Keratinocyte (primary cell): ENCODE measurements around the gene NPFFR1. TPM values are rescaled to one million over a fixed set of nuclear protein-coding genes. Genes with fewer than 3 reads are reported as not detected.
A peak's percentile ranks its signal among the peaks of the same experiment; 100 is the strongest.

ENCODE experiments used
- DNase-seq: peaks from one replicate; pipeline ENCODE4 v3.0.0-alpha.2; 2011; ENCODE audit warnings: low read depth, missing footprints, low spot score
- FAIRE-seq: peaks from 2 replicates; lab custom pipeline; 2011; peaks lifted over from hg19 to GRCh38; lab: Jason Lieb, UNC
- H2AFZ ChIP-seq: 2 replicates; pipeline ENCODE4 v1.6.0; 2012; ENCODE audit warnings: low read length, control low read depth, inconsistent platforms; ENCODE audit not compliant: control insufficient read depth
- H3K27ac ChIP-seq: 2 replicates; pipeline ENCODE4 v1.5.1; 2011; ENCODE audit warnings: low read length; ENCODE audit not compliant: control insufficient read depth, insufficient read depth
- H3K27me3 ChIP-seq: 3 replicates; pipeline ENCODE4 v1.6.0; 2011; ENCODE audit warnings: low read length; ENCODE audit not compliant: control insufficient read depth, insufficient read depth; ENCODE audit errors: extremely low read depth
- H3K36me3 ChIP-seq, 2 experiments: 2 replicates in 1 of 2; 3 replicates in 1 of 2; pipeline ENCODE4 v1.5.1; 2011; ENCODE audit warnings: low read length in 2 of 2, mild to moderate bottlenecking in 1 of 2; ENCODE audit not compliant: control insufficient read depth in 2 of 2, insufficient read depth in 2 of 2; ENCODE audit errors: extremely low read depth in 1 of 2
- H3K4me1 ChIP-seq: 3 replicates; pipeline ENCODE4 v1.5.1; 2011; ENCODE audit warnings: low read length; ENCODE audit not compliant: control insufficient read depth, insufficient read depth; ENCODE audit errors: extremely low read depth
- H3K4me2 ChIP-seq: 3 replicates; pipeline ENCODE4 v1.6.0; 2011; ENCODE audit warnings: low read depth, low read length; ENCODE audit not compliant: control insufficient read depth, insufficient read depth; ENCODE audit errors: extremely low read depth
- H3K4me3 ChIP-seq, 3 experiments: fragments of 200-600 bp in 1 of 3; sonication (generic) in 1 of 3; 2 replicates in 2 of 3; 3 replicates in 1 of 3; pipeline ENCODE4 v1.5.1; 2011 to 2016; ENCODE audit warnings: low read length in 3 of 3, mild to moderate bottlenecking in 3 of 3, control low read depth in 2 of 3, inconsistent platforms in 1 of 3, low read depth in 1 of 3, mixed read lengths in 1 of 3, mixed run types in 1 of 3, moderate library complexity in 1 of 3; ENCODE audit not compliant: control insufficient read depth in 2 of 3, insufficient read depth in 2 of 3; ENCODE audit errors: extremely low read depth in 1 of 3
- H3K79me2 ChIP-seq: 2 replicates; pipeline ENCODE4 v1.6.0; 2012; ENCODE audit warnings: low read length; ENCODE audit not compliant: control insufficient read depth, insufficient read depth
- H3K9ac ChIP-seq: 3 replicates; pipeline ENCODE4 v1.6.0; 2011; ENCODE audit warnings: low read length; ENCODE audit not compliant: control insufficient read depth, insufficient read depth; ENCODE audit errors: extremely low read depth
- H3K9me1 ChIP-seq: 3 replicates; pipeline ENCODE4 v1.6.0; 2011; ENCODE audit warnings: low read length; ENCODE audit not compliant: control insufficient read depth, insufficient read depth; ENCODE audit errors: extremely low read depth
- H3K9me3 ChIP-seq: 2 replicates; pipeline ENCODE4 v1.5.1; 2012; ENCODE audit warnings: low read depth, low read length; ENCODE audit not compliant: control insufficient read depth
- H4K20me1 ChIP-seq: 3 replicates; pipeline ENCODE4 v1.6.0; 2011; ENCODE audit warnings: low read length; ENCODE audit not compliant: control insufficient read depth, insufficient read depth; ENCODE audit errors: extremely low read depth
- EZH2 ChIP-seq: IDR thresholded peaks from one replicate; pipeline ENCODE4 v1.6.1; 2012; ENCODE audit warnings: inconsistent platforms, mild to moderate bottlenecking, low read length, moderate library complexity
- dilution Hi-C: fragments of 300-500 bp; cut with MboI; formaldehyde crosslinking; loops from one replicate; pipeline ENCODE4 v1.7.0; 2020; ENCODE audit warnings: low sequenced_read_pairs; ENCODE audit not compliant: extremely low pct_ligation_motif_present
- polyA plus RNA-seq, 5 experiments: library from polyadenylated mRNA; depleted of rRNA in 3 of 5; stranded (reverse) in 3 of 5; stranded (forward) in 1 of 5; unstranded in 1 of 5; fragments of >200 nt; gene quantifications; 1 replicate in 1 of 5; 2 replicates in 3 of 5; 3 replicates in 1 of 5; pipeline versions ENCODE4 v1.2.1 to v1.2.3, GENCODE V29; 2011 to 2012; ENCODE audit warnings: missing spikeins in 2 of 5, low read depth in 1 of 5, low replicate concordance in 1 of 5
- TF ChIP-seq, protein P1 (sequence below), 3 experiments: IDR thresholded peaks in 1 of 3; conservative IDR thresholded peaks in 1 of 3; optimal IDR thresholded peaks in 1 of 3; 2 replicates in 2 of 3; 3 replicates in 1 of 3; pipeline versions ENCODE3 to v1.5.1; 2011; ENCODE audit warnings: low read length in 3 of 3, mild to moderate bottlenecking in 3 of 3, moderate library complexity in 2 of 3, control low read depth in 1 of 3, inconsistent platforms in 1 of 3; ENCODE audit not compliant: insufficient read depth in 2 of 3; ENCODE audit errors: extremely low read depth in 1 of 3

Gene NPFFR1
- polyA plus RNA-seq, 1 donor (not counting 4 experiments of a cell fraction or from before 2014, with no cell fraction given), result not detected

DNA sequence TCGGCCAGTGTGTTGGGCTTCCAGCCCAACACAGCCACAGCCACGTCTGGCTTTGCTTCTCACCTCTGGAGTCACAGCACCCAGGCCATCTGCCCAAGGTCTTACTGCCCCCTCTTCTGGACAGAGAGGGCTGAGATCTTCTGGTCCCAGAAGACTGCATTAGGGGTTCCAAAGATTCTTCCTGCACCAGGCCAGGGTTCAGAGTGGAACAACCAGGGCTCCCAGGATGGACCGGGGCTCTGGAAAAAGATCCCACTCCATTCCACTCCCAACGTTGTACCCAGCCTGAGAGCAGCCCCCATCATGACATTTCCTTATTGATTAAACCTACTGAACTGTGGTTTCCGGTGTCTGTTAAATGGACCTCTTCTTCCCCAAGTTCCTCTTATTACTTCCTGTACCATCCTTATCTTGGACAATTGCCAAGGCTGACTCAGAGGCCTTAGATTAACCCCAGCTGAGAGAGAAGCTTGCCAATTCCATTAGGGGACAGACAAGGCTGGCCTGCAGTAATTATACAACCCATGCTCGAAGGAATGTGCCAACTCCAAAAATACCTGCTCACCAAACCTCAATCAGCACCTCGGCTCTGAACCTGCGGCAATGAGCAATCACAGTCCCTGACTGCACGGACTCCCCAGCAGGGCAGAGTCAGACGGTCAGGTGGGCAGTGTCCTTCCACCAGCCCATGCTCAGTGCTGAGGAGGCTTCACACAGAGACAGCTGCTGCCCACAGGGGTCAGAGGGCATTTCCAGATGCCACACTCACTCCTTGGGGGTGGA, 47.9 kb upstream of the NPFFR1 start:
- dilution Hi-C loops, result no loop called here
- Histone ChIP-seq H3K36me3 (no peaks in the 10 kb centered on the region), H3K27me3 (no peaks in the 10 kb centered on the region), H3K4me3 (no peak overlapping the region), H3K9ac (no peak overlapping the region), H3K4me2 (peak overlapping the region; percentile 31), H3K79me2 (no peaks in the 10 kb centered on the region), H3K9me3 (no peaks in the 10 kb centered on the region), H3K27ac (no peak overlapping the region), H3K4me1 (peaks cover 12% of the 10 kb centered on the region), H2AFZ (no peak overlapping the region), H4K20me1 (no peaks in the 10 kb centered on the region), H3K9me1 (no peaks in the 10 kb centered on the region)
- peak; percentile 79 for FAIRE-seq
- TF ChIP-seq, protein P1, sequence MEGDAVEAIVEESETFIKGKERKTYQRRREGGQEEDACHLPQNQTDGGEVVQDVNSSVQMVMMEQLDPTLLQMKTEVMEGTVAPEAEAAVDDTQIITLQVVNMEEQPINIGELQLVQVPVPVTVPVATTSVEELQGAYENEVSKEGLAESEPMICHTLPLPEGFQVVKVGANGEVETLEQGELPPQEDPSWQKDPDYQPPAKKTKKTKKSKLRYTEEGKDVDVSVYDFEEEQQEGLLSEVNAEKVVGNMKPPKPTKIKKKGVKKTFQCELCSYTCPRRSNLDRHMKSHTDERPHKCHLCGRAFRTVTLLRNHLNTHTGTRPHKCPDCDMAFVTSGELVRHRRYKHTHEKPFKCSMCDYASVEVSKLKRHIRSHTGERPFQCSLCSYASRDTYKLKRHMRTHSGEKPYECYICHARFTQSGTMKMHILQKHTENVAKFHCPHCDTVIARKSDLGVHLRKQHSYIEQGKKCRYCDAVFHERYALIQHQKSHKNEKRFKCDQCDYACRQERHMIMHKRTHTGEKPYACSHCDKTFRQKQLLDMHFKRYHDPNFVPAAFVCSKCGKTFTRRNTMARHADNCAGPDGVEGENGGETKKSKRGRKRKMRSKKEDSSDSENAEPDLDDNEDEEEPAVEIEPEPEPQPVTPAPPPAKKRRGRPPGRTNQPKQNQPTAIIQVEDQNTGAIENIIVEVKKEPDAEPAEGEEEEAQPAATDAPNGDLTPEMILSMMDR (optimal IDR thresholded peaks at IDR 0.05 in 1 of 3, IDR thresholded peaks at IDR 0.05 in 1 of 3, conservative IDR thresholded peaks at IDR 0.05 in 1 of 3; ENCODE audit: extremely low read depth in 1 of 3, insufficient read depth in 2 of 3, low read length in 3 of 3), result peak in 2 of 3 experiments; percentile 6 to 43
- no peak for TF ChIP-seq EZH2
- peak; percentile 94 for DNase-seq

DNA sequence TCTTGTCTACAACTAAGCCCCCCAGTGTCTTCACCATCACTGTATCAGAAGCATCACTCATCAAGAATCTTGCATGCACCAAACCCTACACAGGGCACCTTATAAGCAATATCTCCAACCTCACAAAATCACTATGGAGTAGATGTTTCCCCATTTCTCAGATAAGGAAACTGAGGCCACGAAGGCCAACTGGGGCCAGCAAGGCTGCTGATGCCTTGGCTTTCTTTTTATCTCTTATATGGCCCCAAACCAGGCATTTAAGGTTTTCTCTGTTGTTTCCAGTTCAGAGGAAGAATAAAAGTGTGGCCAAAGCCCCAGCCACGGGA, 47.3 kb upstream of the NPFFR1 start:
- Histone ChIP-seq H3K36me3 (no peaks in the 10 kb centered on the region), H3K9ac (no peak overlapping the region), H3K79me2 (no peaks in the 10 kb centered on the region), H3K27me3 (no peaks in the 10 kb centered on the region), H2AFZ (no peak overlapping the region), H4K20me1 (no peaks in the 10 kb centered on the region), H3K9me3 (no peaks in the 10 kb centered on the region), H3K9me1 (no peaks in the 10 kb centered on the region), H3K4me2 (no peak overlapping the region), H3K4me1 (peaks cover 12% of the 10 kb centered on the region), H3K4me3 (no peak overlapping the region), H3K27ac (no peak overlapping the region)
- TF ChIP-seq, protein P1 (optimal IDR thresholded peaks at IDR 0.05 in 1 of 3, IDR thresholded peaks at IDR 0.05 in 1 of 3, conservative IDR thresholded peaks at IDR 0.05 in 1 of 3; ENCODE audit: extremely low read depth in 1 of 3, insufficient read depth in 2 of 3, low read length in 3 of 3), result no peak
- TF ChIP-seq EZH2, result no peak
- dilution Hi-C loops, result no loop called here
- no peak for DNase-seq
- FAIRE-seq, result no peak
